ENCODE data around the gene MARK3. TPM values are rescaled to one million over a fixed set of nuclear protein-coding genes. Genes with fewer than 3 reads are reported as not detected.

Gene MARK3
- total RNA-seq, 1 donor from 2014 or later: 152 TPM

DNA sequence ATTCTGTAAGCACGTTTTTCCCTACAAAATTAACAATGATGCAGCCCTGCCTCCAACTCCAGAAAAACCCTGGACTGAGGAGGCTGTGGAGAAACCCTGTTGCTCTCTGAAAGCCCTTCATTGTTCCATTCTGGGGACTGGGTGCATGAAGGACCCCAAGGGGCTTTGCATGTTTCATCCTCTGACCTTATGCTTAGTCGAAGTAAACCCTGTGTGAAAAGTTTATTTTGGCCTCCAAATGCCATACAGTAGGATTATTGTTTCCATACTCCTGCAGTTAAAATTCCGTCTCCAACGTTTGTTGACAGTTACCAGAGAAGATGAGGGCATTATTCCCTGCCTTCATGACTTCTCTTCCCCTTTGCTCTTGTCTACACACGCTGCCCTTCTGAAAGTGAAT, 91.4 kb downstream of the MARK3 start:
- DNase-seq (ENCODE audit: low spot score in 2 of 2) (no peak), FAIRE-seq (no peak)

- FAIRE-seq: no peak
- DNase-seq (ENCODE audit: low spot score in 2 of 2): no peak
These were observed 95.4 kb downstream of the MARK3 start for GRCh38 chr14:103480595-103480994.

GRCh38 chr14:103483600-103483999, 98.4 kb downstream of the MARK3 start:
- FAIRE-seq (no peak), DNase-seq (ENCODE audit: low spot score in 2 of 2) (no peak)

GRCh38 chr14:103485504-103485903, 100.3 kb downstream of the MARK3 start:
- FAIRE-seq (no peak), DNase-seq (ENCODE audit: low spot score in 2 of 2) (no peak)

DNA sequence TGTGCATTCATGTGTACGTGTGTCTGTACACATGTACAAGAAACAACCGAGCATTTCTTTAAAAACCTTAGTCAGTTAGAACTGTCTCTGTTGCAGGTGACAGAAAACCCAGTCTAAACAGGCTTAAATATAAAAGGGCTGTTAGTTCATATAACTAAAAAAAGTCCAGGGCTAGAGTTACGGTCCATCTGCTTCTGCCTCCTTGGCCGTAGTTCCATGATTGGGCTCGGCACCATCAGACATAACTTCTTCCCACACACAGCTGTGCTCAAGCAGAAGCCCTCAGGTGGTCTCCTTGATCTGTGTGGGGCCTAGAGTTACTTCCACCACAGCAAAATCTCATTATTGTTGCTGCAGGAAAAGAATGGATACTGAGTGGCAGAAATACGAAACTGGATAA, 102.9 kb downstream of the MARK3 start:
- DNase-seq (ENCODE audit: low spot score in 2 of 2) (no peak), FAIRE-seq (no peak)

GRCh38 chr14:103488960-103489359, 103.7 kb downstream of the MARK3 start:
- DNase-seq (ENCODE audit: low spot score in 2 of 2) (no peak), FAIRE-seq (no peak)

GRCh38 chr14:103489621-103490020, 104.4 kb downstream of the MARK3 start:
- FAIRE-seq: no peak

DNA sequence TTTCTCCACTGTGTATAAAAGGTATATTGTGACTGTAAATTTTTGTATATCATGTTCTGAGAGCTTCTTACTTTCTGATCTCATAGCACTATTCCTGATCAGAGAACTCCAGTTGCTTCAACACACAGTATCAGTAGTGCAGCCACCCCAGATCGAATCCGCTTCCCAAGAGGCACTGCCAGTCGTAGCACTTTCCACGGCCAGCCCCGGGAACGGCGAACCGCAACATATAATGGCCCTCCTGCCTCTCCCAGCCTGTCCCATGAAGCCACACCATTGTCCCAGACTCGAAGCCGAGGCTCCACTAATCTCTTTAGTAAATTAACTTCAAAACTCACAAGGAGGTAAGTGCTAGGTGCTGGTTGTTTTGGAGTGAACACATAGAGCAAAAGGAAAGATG, 106.5 kb downstream of the MARK3 start:
- no peak for FAIRE-seq
- DNase-seq (ENCODE audit: low spot score in 2 of 2): no peak

More at GRCh38 chr14:103489621-103490020, 104.4 kb downstream of the MARK3 start:
- no peak for DNase-seq (ENCODE audit: low spot score in 2 of 2)

DNA sequence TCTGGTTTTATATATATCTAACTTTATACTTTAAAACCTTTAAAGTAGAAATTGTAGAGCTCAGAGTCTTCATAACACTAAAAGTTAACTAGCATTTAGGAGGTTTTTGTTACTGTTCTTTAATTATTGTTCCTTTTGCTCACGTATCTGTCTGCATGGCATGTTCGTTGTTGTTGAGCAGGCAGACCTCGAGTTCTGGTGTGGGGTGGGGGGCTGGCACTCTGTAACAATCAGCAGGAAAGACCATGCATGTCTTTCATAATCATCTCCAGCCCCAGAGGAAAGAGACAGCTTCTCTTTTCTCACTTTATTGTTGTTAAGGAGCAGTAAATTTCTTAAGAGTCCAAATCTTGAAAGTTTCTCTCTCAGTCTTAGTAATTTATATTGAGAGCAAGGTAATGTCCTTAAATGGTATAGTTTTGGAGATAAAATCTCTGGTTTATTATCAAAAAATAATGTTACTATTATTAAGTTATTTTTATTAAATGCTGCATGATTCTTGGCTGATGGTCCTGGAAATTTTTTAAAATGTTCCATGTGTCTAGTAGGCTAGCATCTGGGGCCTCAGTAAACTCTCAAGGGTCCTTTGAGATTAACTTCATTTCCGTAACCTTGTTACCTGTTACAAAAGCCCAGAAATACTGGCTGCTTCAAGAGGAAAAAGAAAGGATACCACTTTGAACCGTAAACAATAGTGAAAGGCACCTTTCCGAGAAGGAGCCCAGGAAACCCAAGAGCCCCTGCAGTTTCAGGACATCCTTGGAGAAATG, 107.1 kb downstream of the MARK3 start:
- no peak for DNase-seq (ENCODE audit: low spot score in 2 of 2)
- no peak for FAIRE-seq

DNA sequence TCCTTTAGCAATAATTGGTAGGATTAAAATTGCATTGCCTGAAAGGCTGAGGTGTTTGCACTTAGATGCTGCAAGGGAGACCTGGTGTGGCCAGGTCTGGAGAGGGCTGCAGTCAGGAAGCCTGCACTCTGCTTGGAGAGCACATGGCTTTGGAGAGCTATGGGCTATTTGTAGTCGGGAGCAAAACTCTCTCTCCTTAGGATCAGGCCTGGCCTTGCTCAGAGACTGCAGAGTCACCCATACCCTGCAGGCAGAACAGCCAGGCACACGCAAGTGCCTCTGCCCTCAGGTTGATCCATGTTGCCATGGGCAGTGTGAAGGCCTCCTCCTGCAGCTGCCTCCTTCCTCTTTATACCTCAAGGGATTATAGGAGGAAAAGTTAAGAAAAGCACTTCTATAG, 110.6 kb downstream of the MARK3 start:
- FAIRE-seq (no peak), DNase-seq (ENCODE audit: low spot score in 2 of 2) (no peak)

DNA sequence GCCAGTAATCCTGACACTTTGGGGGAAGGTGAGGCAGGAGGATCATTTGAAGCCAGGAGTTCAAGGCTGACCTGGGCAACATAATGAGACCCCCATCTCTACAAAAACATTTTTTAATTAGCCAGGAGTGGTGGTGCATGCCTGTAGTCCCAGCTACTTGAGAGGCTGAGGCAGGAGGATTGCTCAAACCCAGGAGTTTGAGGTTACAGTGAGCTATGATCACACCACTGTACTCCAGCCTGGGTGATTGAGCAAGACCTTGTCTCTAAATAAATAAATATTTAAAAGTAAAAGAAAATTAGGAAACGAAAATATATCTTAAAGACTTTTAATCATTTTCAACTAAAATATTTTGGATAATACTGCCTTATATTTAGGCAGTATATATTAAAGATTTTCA, 111.6 kb downstream of the MARK3 start:
- no peak for FAIRE-seq
- DNase-seq (ENCODE audit: low spot score in 2 of 2): no peak

DNA sequence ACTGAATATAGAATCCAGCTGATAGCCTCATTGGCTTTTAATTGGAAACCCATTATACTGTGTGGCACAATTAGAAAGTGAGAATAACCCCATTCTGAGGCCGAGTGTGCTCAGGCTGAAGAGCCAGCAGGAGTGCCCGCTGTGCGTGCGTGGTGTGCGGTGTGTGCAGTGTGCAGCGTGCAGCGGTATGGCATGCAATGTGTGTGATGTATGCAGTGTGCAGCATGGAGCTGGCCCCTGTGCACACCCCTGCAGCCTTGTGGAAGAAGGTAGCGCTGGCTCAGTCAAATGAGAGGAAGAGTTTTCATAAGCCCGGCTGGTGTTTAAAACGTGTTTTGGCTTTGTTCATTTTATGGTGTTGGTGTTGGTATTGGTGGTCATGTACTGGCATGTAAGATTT, 114.5 kb downstream of the MARK3 start:
- FAIRE-seq (no peak), DNase-seq (ENCODE audit: low spot score in 2 of 2) (no peak)

- DNase-seq (ENCODE audit: low spot score in 2 of 2): peak; percentile 47 to 72
- FAIRE-seq: no peak
These were observed 115.2 kb downstream of the MARK3 start for GRCh38 chr14:103500148-103500990.

GRCh38 chr14:103501041-103501870, 116.0 kb downstream of the MARK3 start:
- no peak for FAIRE-seq
- DNase-seq (ENCODE audit: low spot score in 2 of 2): no peak

- FAIRE-seq (no peak), DNase-seq (ENCODE audit: low spot score in 2 of 2) (no peak)
These were observed 116.9 kb downstream of the MARK3 start for GRCh38 chr14:103501921-103502669.

DNA sequence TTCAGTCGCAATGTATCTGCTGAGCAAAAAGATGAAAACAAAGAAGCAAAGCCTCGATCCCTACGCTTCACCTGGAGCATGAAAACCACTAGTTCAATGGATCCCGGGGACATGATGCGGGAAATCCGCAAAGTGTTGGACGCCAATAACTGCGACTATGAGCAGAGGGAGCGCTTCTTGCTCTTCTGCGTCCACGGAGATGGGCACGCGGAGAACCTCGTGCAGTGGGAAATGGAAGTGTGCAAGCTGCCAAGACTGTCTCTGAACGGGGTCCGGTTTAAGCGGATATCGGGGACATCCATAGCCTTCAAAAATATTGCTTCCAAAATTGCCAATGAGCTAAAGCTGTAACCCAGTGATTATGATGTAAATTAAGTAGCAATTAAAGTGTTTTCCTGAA, 117.7 kb downstream of the MARK3 start:
- no peak for FAIRE-seq
- DNase-seq (ENCODE audit: low spot score in 2 of 2): no peak

- no peak for DNase-seq (ENCODE audit: low spot score in 2 of 2)
- no peak for FAIRE-seq
These were observed 118.1 kb downstream of the MARK3 start for GRCh38 chr14:103503296-103503695.

GRCh38 chr14:103504991-103505565, 119.9 kb downstream of the MARK3 start:
- no peak for DNase-seq (ENCODE audit: low spot score in 2 of 2)

GRCh38 chr14:103507751-103508150, 122.5 kb downstream of the MARK3 start:
- FAIRE-seq: no peak

More at GRCh38 chr14:103504991-103505565, 119.9 kb downstream of the MARK3 start:
- FAIRE-seq: no peak

More at GRCh38 chr14:103507751-103508150, 122.5 kb downstream of the MARK3 start:
- peak in 1 of 2 donors; percentile 4 for DNase-seq (ENCODE audit: low spot score in 2 of 2)
